GM12878 (cell line): ENCODE results near the gene MAP2K2. TPM values are rescaled to one million over a fixed set of nuclear protein-coding genes. Genes with fewer than 3 reads are reported as not detected.

Source experiments
- ATAC-seq: fragments of 200-7000 bp; cut with Tn5 transposase; 3 replicates; pipeline ENCODE4 v1.9.1; 2020; ENCODE audit warnings: mild to moderate bottlenecking, moderate library complexity
- BruUV-seq: library from RNA; stranded (reverse); fragments of 400-500 nt; replicated peaks from 2 replicates; lab custom pipeline; 2021; lab: Mats Ljungman, UMichigan
- CTCF ChIA-PET: fragments of 300-600 bp; sonication (Branson Sonifier 250); formaldehyde crosslinking; extraction: SDS; loops from one replicate; lab custom pipeline; 2021; ENCODE audit warnings: inconsistent platforms; lab: Yijun Ruan, JAX
- POLR2A ChIA-PET: fragments of 350-600 bp; formaldehyde crosslinking; extraction: SDS; loops from one replicate; lab custom pipeline; 2021; ENCODE audit warnings: inconsistent platforms; lab: Charles Lee
- RAD21 ChIA-PET: fragments of 300-600 bp; sonication (Branson Sonifier 250); formaldehyde crosslinking; loops from one replicate; lab custom pipeline; 2023; ENCODE audit warnings: antibody characterized with exemption; ENCODE audit not compliant: unreplicated experiment; lab: Charles Lee
- SMC1A ChIA-PET: fragments of 300-600 bp; sonication (Branson Sonifier 250); formaldehyde crosslinking; loops from one replicate; lab custom pipeline; 2023; ENCODE audit not compliant: unreplicated experiment, uncharacterized antibody; lab: Charles Lee
- DNase-seq: peaks from one replicate; pipeline ENCODE4 v3.0.0-alpha.2; 2011; ENCODE audit warnings: low read depth, low spot score
- FAIRE-seq: peaks from 3 replicates; lab custom pipeline; 2011; peaks lifted over from hg19 to GRCh38; lab: Jason Lieb, UNC
- H2AFZ ChIP-seq: 2 replicates; pipeline ENCODE4 v1.6.0; 2011; ENCODE audit warnings: low read depth, low read length, control low read depth; ENCODE audit not compliant: control insufficient read depth
- H3K27ac ChIP-seq: 2 replicates; pipeline ENCODE4 v1.5.1; 2011; ENCODE audit warnings: control low read depth; ENCODE audit not compliant: control insufficient read depth, insufficient read depth
- H3K27me3 ChIP-seq, 2 experiments: replicated peaks in 1 of 2; 2 replicates each; pipeline versions ENCODE4 v1.6.0 to v1.6.1; 2011; ENCODE audit warnings: low read length in 1 of 2; ENCODE audit not compliant: control insufficient read depth in 2 of 2, insufficient read depth in 2 of 2
- H3K36me3 ChIP-seq, 2 experiments: 2 replicates each; pipeline ENCODE4 v1.5.1; 2011; ENCODE audit warnings: low read length in 1 of 2; ENCODE audit not compliant: control insufficient read depth in 2 of 2, insufficient read depth in 2 of 2
- H3K4me1 ChIP-seq: 2 replicates; pipeline ENCODE4 v1.6.1; 2011; ENCODE audit warnings: mild to moderate bottlenecking, low read length, moderate library complexity, mixed read lengths; ENCODE audit not compliant: control insufficient read depth, insufficient read depth
- H3K4me2 ChIP-seq: 2 replicates; pipeline ENCODE4 v1.6.0; 2011; ENCODE audit warnings: control low read depth; ENCODE audit not compliant: control insufficient read depth, insufficient read depth
- H3K4me3 ChIP-seq: fragments of 200-600 bp; sonication (generic); 2 replicates; pipeline ENCODE4 v1.5.1; 2016
- H3K79me2 ChIP-seq: 2 replicates; pipeline ENCODE4 v1.6.0; 2011; ENCODE audit warnings: low read length; ENCODE audit not compliant: control insufficient read depth, insufficient read depth
- H3K9ac ChIP-seq: 2 replicates; pipeline ENCODE4 v1.8.0; 2011; ENCODE audit warnings: low read length, control low read depth, mixed read lengths; ENCODE audit not compliant: control insufficient read depth, insufficient read depth
- H3K9me3 ChIP-seq: replicated peaks from 3 replicates; pipeline ENCODE4 v1.5.1; 2011; ENCODE audit warnings: mild to moderate bottlenecking, low read length; ENCODE audit not compliant: control insufficient read depth, insufficient read depth
- H4K20me1 ChIP-seq: 2 replicates; pipeline ENCODE4 v1.6.0; 2011; ENCODE audit not compliant: control insufficient read depth, insufficient read depth
- BHLHE40 ChIP-seq, 2 experiments: fragments of 450-650 bp in 1 of 2; IDR thresholded peaks; 2 replicates each; pipeline ENCODE4 v1.6.1; 2011 to 2017; ENCODE audit warnings: low read depth in 2 of 2, borderline replicate concordance in 1 of 2, improper control_type of control experiment in 1 of 2, low read length in 1 of 2, mild to moderate bottlenecking in 1 of 2
- CBX3 ChIP-seq: fragments of 200-600 bp; sonication (generic); IDR thresholded peaks from 2 replicates; pipeline ENCODE4 v1.6.1; 2016; ENCODE audit warnings: low read depth, borderline replicate concordance
- DPF2 ChIP-seq: fragments of 450-650 bp; IDR thresholded peaks from 2 replicates; pipeline ENCODE4 v1.6.1; 2017; ENCODE audit warnings: mild to moderate bottlenecking
- EED ChIP-seq: sonication (generic); IDR thresholded peaks from 2 replicates; pipeline ENCODE4 v1.6.1; 2016; ENCODE audit warnings: antibody characterized with exemption, low read depth
- ESRRA ChIP-seq: IDR thresholded peaks from 2 replicates; pipeline ENCODE4 v1.6.1; 2012; ENCODE audit warnings: mild to moderate bottlenecking, low read length, improper control_type of control experiment
- EZH2 ChIP-seq: IDR thresholded peaks from 2 replicates; pipeline ENCODE4 v1.6.1; 2012; ENCODE audit warnings: low read depth, mild to moderate bottlenecking, control low read depth, inconsistent platforms, low read length, borderline replicate concordance; ENCODE audit not compliant: control insufficient read depth
- IKZF2 ChIP-seq, 2 experiments: fragments of 450-650 bp; IDR thresholded peaks; 2 replicates each; pipeline ENCODE4 v1.6.1; 2017; ENCODE audit warnings: mild to moderate bottlenecking in 2 of 2, moderate library complexity in 2 of 2
- KAT2A ChIP-seq: conservative IDR thresholded peaks from 2 replicates; pipeline ENCODE4 v1.6.1; 2011; ENCODE audit warnings: low read depth, low read length; ENCODE audit not compliant: control insufficient read depth
- MEF2A ChIP-seq: IDR thresholded peaks from 2 replicates; pipeline ENCODE4 v1.6.1; 2011; ENCODE audit warnings: low read depth, mild to moderate bottlenecking, low read length, moderate library complexity; ENCODE audit not compliant: insufficient read depth
- MTA2 ChIP-seq: fragments of 450-650 bp; IDR thresholded peaks from 2 replicates; pipeline ENCODE4 v1.6.1; 2016; ENCODE audit warnings: low read depth, mild to moderate bottlenecking, moderate library complexity
- MTA3 ChIP-seq: IDR thresholded peaks from 2 replicates; pipeline ENCODE4 v1.6.1; 2012; ENCODE audit warnings: low read length, inconsistent platforms, borderline replicate concordance
- NBN ChIP-seq: fragments of 450-650 bp; IDR thresholded peaks from 2 replicates; pipeline ENCODE4 v1.6.1; 2016
- SMC3 ChIP-seq: IDR thresholded peaks from 2 replicates; pipeline ENCODE4 v1.6.1; 2011; ENCODE audit warnings: low read length, improper control_type of control experiment, borderline replicate concordance
- YBX1 ChIP-seq: fragments of 450-650 bp; IDR thresholded peaks from 2 replicates; pipeline ENCODE4 v1.6.1; 2016; ENCODE audit warnings: antibody characterized with exemption
- ZBED1 ChIP-seq: IDR thresholded peaks from 2 replicates; pipeline ENCODE4 v1.6.1; 2016; ENCODE audit warnings: borderline replicate concordance
- ZNF687 ChIP-seq: fragments of 450-650 bp; IDR thresholded peaks from 2 replicates; pipeline ENCODE4 v1.6.1; 2017; ENCODE audit warnings: mild to moderate bottlenecking, moderate library complexity
- WGBS: methylation state at CpG from one replicate; pipeline ENCODE4 v1.1.6; 2016; ENCODE audit warnings: low lambda C conversion rate; ENCODE audit not compliant: insufficient replicate concordance, insufficient coverage; ENCODE audit errors: missing lambda C conversion rate; 5-methylcytosine and 5-hydroxymethylcytosine counted together
- in situ Hi-C: fragments of 300-500 bp; cut with MboI; formaldehyde crosslinking; loops from 9 replicates; pipeline ENCODE4 v1.14.3; 2018; ENCODE audit warnings: mixed read lengths
- intact Hi-C: fragments of 100-400 bp; cut with micrococcal nuclease; formaldehyde crosslinking; loops from one replicate; pipeline ENCODE4 v1.14.2; 2022; ENCODE audit not compliant: unreplicated experiment
- polyA plus RNA-seq, 11 experiments: library from polyadenylated mRNA; depleted of rRNA in 4 of 11; unstranded in 6 of 11; stranded (reverse) in 5 of 11; fragments of >200 nt; fragmentation: Nextera tagmentation in 4 of 11; fragmentation: Illumina TruSeq in 1 of 11; extraction: Ambion mirVana in 4 of 11; extraction: Trizol in 1 of 11; gene quantifications; 1 replicate in 1 of 11; 2 replicates in 10 of 11; pipeline versions ENCODE4 v1.2.1 to v1.2.3, GENCODE V29; 2011 to 2016; ENCODE audit warnings: inconsistent platforms in 2 of 11, missing spikeins in 2 of 11, low read depth in 1 of 11
- total RNA-seq, 4 experiments: library from RNA; depleted of rRNA in 3 of 4; stranded (reverse); fragments of >200 nt in 3 of 4; fragmentation: Illumina TruSeq in 1 of 4; extraction: Trizol in 1 of 4; gene quantifications; 2 replicates each; pipeline versions ENCODE4 v1.2.1 to v1.2.3, GENCODE V29; 2013 to 2021

Gene MAP2K2
- total and polyA plus RNA-seq, 10 of the 15 experiments (the other 5 are each of a cell fraction or from before 2014, with no cell fraction given): 1.00 to 210 (median 53.5) TPM

- DNase-seq (no peak), ATAC-seq (peak; percentile 5; the same call in 2 of the 3 replicates), FAIRE-seq (no peak)
- Histone ChIP-seq H3K9ac (peak overlapping the region; percentile 46), H3K4me2 (peak overlapping the region; percentile 72), H3K27ac (peak overlapping the region; percentile 72), H3K4me3 (no peak overlapping the region), H3K27me3 (no peaks in the 10 kb centered on the region), H2AFZ (peak overlapping the region; percentile 24), H4K20me1 (no peaks in the 10 kb centered on the region), H3K36me3 (no peaks in the 10 kb centered on the region), H3K4me1 (peaks cover 14% of the 10 kb centered on the region), H3K9me3 (no peaks in the 10 kb centered on the region), H3K79me2 (no peaks in the 10 kb centered on the region)
- in situ Hi-C loops: no loop called here
- BruUV-seq: no TSS peak
- ChIA-PET CTCF (interaction anchor here (1.0 to 2.0 kb wide), 2 partner anchors 38 to 63 kb away, joined by 6 to 7 read pairs; no protein-coding TSS in a partner anchor), POLR2A (interaction anchor here (0.6 to 4.0 kb wide), 6 partner anchors 14 to 314 kb away, joined by 3 to 15 read pairs (median 4); partner anchors contain the start of gene MRPL54), SMC1A (interaction anchor here (1.0 kb wide), 1 partner anchor 39 kb away, joined by 3 read pairs; no protein-coding TSS in a partner anchor), RAD21 (interaction anchor here (0.5 to 2.0 kb wide), 3 partner anchors 38 to 687 kb away, joined by 3 to 10 read pairs (median 4); no protein-coding TSS in a partner anchor)
- intact Hi-C loops: no loop called here
- TF ChIP-seq EZH2 (no peak), CBX3 (no peak), BHLHE40 (IDR thresholded peaks at IDR 0.05; ENCODE audit: borderline replicate concordance in 1 of 2, low read depth in 2 of 2, low read length in 1 of 2) (no peak), EED (no peak), MTA3 (no peak), MEF2A (no peak)
- WGBS: 87% methylated on average over 3 of the region's 3 CpGs
Observed at GRCh38 chr19:4077007-4077374, 46.9 kb downstream of the MAP2K2 start.

GRCh38 chr19:4075373-4075772 lies 48.5 kb downstream of the MAP2K2 start:
- intact Hi-C loops (no loop called here), in situ Hi-C loops (no loop called here)
- no peak for DNase-seq
- Histone ChIP-seq H3K4me3 (no peak overlapping the region), H4K20me1 (no peaks in the 10 kb centered on the region), H3K9me3 (no peaks in the 10 kb centered on the region), H3K9ac (no peak overlapping the region), H3K79me2 (no peaks in the 10 kb centered on the region), H2AFZ (no peak overlapping the region), H3K27me3 (no peaks in the 10 kb centered on the region), H3K4me2 (no peak overlapping the region), H3K4me1 (peaks cover 14% of the 10 kb centered on the region), H3K27ac (no peak overlapping the region), H3K36me3 (no peaks in the 10 kb centered on the region)
- ChIA-PET CTCF (interaction anchor here (0.6 kb wide), 1 partner anchor 550 kb away, joined by 3 read pairs; no protein-coding TSS in a partner anchor), SMC1A (no interaction called here), POLR2A (no interaction called here), RAD21 (no interaction called here)
- BruUV-seq: no TSS peak
- 16% methylated on average over 9 of the region's 9 CpGs for WGBS
- no peak for ATAC-seq
- FAIRE-seq: no peak
- no peak for TF ChIP-seq IKZF2 (IDR thresholded peaks at IDR 0.05)
- no peak for TF ChIP-seq ESRRA
- no peak for TF ChIP-seq MTA3
- TF ChIP-seq MTA2: no peak
- no peak for TF ChIP-seq ZBED1
- TF ChIP-seq EZH2: no peak
- TF ChIP-seq ZNF687: no peak
- no peak for TF ChIP-seq YBX1
- no peak for TF ChIP-seq NBN
- TF ChIP-seq SMC3: no peak
- TF ChIP-seq DPF2: no peak
- TF ChIP-seq KAT2A: no peak
